ENCODE measurements around the gene ADAMTSL3.

- TF ChIP-seq CTCF (conservative IDR thresholded peaks at IDR 0.05; ENCODE audit: low read depth, low read length) (no peak), MAFK (IDR thresholded peaks at IDR 0.05; ENCODE audit: low read depth, low read length) (no peak), RAD21 (IDR thresholded peaks at IDR 0.05; ENCODE audit: low read length) (no peak), USF2 (IDR thresholded peaks at IDR 0.05; ENCODE audit: low read depth, low read length) (no peak), POLR2A (IDR thresholded peaks at IDR 0.05; ENCODE audit: low read depth, low read length) (no peak), RCOR1 (IDR thresholded peaks at IDR 0.05; ENCODE audit: insufficient replicate concordance, low read length) (no peak), CHD1 (IDR thresholded peaks at IDR 0.05; ENCODE audit: low read depth, low read length) (no peak), SMC3 (IDR thresholded peaks at IDR 0.05; ENCODE audit: low read depth, low read length) (no peak)
Observed at GRCh38 chr15:83692746-83693581, 39.0 kb downstream of the ADAMTSL3 start.
